GM18498 (cell line): ENCODE data around the gene SYCE3.
A peak's percentile ranks its signal among the peaks of the same experiment; 100 is the strongest.
"Not testable (repeated sequence)": the region's sequence is repeated elsewhere in the genome, so short reads cannot be mapped to it uniquely, and the experiment has no call there.

Source experiments
- ATAC-seq: cut with Tn5 transposase; IDR thresholded peaks from one replicate; pipeline ENCODE4 v1.9.1; 2021; ENCODE audit warnings: mild to moderate bottlenecking, moderate library complexity; ENCODE audit not compliant: unreplicated experiment

Gene SYCE3

DNA sequence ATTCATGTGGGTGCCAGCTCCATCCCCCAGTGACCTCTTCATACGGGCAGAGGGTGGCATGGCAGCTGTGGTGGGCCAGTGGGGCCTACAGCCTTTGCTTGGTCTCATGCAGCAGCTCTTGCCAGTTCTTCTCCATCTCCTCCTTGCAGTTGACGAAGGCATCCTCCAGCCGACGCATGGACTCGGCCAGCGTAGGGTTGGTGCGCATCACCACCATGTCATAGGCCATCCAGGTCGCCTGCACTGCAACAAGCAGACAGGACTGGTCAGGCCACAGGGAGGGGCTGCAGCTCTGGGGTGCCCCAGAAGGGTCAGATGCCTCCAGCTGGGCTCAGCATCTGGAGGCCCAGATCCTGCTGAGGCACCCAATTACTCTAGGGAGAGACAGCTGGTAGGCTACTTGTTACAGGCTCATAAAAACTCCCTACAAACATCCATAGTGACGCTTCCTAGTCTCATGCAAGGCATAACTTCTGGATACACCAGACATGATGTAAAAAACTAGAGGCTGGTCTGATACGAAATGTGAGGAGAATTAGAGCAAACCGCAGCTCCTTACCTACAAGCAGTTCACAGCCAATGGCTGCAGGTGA, 11.5 kb downstream of the SYCE3 start:
- no peak for ATAC-seq

DNA sequence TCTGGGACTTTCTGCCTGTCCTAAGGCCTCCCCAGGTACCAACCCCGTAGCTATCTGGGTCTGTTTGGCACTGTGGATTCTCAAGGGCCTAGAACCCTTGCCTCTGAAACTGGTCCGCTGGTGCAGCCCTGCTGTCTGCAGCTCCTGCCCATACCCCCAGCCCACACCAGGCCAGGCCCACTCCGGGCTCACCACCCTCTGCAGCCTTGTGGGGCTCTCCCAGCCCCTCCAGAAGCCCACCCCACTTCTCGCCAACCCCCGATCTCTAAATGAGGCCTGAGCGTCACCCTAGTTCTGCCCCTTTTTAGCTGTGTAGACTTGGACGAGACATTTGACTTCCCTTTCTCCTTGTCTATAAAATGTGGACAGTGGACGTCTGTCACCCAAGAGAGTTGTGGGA, 12.3 kb downstream of the SYCE3 start:
- ATAC-seq: no peak

DNA sequence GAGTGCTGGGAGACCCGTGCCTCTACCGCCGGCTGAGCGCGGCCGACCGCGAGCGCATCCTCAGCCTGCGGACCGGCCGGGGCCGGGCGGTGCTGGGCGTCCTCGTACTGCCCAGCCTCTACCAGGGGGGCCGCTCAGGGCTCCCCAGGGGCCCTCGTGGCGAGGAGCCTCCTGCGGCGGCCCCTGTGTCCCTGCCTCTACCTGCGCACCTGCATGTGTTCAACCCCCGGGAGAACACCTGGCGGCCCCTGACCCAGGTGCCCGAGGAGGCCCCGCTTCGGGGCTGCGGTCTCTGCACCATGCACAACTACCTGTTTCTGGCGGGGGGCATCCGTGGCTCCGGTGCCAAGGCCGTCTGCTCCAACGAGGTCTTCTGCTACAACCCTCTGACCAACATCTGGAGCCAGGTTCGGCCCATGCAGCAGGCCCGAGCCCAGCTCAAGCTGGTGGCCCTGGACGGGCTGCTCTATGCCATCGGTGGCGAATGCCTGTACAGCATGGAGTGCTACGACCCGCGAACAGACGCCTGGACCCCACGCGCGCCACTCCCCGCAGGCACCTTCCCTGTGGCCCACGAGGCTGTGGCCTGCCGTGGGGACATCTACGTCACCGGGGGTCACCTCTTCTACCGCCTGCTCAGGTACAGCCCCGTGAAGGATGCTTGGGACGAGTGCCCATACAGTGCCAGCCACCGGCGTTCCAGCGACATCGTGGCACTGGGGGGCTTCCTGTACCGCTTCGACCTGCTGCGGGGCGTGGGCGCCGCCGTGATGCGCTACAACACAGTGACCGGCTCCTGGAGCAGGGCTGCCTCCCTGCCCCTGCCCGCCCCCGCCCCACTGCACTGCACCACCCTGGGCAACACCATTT, 13.6 kb downstream of the SYCE3 start:
- no peak for ATAC-seq

DNA sequence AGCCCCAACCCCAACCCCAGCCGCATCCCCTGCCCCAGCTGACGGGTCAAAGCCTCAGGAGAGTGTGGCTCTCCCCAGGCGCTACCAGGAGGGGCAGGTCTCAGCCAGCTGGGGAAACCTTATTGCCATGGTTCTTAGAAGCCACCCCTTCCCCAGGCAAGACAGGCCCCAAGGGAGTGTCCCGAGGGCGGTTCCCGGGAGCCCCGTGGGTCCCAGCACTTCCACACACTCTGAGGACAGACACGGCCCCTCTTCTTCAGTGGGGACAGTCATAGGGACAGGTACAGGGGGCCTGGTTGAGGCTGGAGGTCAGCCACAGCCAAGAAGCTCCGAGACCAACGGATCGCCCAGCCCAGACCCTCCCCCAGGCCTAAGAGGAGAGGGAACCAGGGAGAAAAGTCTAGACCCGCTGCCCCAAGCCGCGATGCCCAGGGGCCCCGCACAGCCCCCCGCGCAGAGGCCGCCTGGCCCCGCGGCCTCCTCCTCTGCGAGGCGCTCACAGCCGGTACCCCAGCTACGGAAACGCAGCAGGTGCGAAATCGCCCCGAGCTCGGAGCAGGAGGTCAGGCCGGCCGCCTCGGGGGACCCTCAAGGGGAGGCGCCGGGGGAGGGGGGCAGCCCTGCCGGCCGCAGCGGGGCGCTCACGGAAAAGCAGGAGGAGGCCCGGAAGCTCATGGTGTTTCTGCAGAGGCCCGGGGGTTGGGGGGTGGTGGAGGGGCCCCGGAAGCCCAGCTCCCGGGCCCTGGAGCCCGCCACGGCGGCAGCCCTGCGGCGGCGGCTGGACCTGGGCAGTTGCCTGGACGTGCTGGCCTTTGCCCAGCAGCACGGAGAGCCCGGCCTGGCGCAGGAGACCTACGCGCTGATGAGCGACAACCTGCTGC, 14.4 kb downstream of the SYCE3 start:
- no peak for ATAC-seq

DNA sequence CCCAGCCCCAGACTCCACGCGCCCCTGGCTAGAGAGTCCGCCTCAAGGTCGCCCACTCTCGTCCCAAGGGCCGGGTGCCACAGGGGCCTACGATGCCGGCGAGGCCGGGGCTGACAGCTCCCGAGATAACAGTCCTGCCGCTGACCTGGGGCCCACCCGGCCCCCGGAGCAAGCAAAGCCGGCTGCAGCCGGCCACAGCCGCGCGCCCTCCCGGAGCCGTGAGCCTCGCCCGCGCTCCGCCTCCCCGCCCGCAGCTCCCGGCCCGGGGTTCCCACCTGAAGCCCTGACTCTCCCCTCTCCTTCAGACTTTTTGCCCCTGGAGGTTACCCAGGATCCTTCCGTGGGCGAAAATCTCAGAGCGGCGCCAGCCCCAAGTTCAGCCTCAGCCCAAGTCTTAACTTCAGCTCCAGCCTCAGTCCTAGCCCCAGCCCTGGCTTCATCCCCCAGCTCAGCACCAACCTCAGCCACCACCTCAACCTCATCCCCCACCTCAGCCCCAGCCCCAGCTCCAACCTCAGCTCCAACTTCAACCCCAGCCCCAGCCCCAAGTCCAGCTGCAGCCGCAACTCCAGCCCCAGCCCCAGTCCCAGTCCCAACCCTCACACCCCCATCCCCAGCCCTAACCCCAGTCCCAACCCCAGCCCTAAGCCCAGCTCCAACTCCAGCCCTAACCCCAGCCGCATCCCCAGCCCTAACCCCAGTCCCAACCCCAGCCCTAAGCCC, 15.3 kb downstream of the SYCE3 start:
- no peak for ATAC-seq

DNA sequence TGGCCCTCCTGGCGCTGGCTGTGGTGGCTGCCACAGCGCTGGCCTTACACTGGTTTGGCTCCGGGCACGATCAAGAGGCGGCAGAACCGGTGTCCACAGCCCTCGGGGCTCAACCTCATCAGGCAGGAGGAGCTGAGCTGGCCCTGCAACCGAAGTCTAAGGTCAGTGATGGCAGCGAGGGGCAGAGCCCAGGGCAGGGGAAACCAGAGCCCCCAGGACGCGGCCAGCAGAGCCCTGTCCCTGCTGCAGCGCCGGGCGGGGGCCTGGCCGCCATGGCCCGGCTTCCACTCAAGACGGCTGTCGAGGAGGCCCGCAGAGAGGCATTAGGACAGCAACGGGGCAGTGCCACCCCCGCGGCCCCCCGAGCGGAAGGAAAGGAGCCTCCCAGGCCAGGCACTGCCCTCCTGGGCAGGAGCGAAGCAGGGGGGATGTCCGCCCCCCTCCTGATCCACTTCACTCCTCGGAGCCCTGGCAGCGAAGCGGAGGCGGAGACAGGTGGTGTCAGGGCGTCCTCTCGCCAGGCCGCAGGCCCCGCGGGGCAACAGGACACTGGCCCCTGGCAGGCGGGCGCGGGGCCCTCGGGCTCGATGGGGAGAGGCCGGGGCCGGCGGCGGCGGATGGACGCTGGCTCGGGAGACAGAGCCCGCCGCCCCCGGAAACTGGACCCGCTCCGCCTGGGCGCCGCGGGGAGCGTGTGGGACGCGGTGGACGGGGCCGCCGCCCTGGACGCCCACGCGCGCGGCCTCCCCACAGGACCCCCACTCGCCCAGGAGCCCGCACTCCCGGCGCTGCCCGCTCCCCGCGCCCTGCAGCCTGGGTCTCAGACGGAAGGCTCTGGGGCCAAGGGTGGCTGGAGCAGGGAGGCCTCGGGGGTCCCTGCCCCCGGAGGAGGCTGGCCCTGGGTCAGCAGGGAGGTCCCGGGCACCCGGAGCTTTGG, 16.1 kb downstream of the SYCE3 start:
- ATAC-seq: no peak

DNA sequence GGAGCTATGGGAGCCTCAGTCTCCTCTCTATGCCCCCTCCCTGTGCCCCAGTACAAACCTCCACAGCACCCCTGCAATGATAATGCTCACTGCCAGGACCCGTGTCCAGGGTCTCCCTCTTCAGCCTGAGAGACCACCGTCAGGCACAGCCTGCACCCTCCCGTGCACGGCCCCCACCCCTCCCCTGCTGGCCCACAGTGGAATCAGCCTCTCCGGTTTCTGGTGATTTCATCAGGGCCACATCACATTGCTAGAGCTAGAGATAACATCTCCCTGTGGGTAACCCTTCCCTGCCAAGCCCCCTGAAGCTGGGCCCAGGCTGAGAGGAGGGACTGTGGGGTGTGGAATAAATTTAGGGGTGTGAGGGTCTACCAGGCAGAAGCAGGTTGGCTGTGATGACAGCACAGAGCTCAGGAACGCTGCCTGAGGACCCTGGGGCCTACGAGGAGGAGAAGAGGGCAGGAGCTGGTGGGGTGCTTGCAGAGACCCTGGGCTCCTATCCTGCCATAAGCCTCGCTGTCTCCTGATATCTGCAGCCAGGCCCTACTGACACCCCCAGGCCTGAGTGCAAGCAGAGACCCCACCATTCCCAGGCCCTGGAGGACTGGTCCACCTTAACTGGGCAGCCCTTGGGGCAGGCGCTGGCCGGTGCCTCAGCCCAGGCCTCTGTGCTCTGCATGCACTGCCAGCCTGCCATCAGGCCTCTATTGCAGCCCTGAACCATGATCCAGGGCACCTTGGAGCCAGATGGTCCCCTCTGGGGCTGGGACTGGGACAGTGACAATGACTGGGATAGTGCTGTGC, 17.0 kb downstream of the SYCE3 start, which contains the start of gene KLHDC7B:
TSS of gene KLHDC7B (plus strand) at position 378 of the 804 bp plus-strand sequence. CDS start at position 723, 345 bp downstream.
- ATAC-seq: no peak

DNA sequence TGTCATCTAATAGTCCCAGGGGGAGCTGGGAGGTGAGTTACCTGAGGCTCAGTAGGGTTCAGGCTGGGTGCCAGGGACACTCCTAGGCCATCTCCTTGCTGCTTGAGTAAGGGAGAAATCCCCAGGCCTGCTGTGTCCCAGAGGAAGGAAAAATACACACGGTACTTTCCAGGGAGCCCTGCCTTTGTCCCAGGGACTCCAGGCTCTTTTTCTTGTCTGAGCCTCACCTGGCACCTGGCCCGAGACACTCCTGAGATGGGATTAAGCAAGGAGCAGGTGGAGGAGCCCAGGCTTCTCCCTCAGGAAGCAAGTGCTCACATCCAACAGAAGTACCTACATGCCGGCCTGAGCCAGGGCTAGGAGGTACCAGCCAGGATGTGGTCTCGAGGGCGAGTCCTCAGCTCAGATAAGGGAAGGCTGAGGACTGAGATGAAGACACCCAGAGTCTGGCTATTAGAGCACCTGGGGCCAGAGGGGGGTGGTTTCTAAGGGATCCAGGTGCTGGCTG, 17.9 kb downstream of the SYCE3 start:
- no peak for ATAC-seq

DNA sequence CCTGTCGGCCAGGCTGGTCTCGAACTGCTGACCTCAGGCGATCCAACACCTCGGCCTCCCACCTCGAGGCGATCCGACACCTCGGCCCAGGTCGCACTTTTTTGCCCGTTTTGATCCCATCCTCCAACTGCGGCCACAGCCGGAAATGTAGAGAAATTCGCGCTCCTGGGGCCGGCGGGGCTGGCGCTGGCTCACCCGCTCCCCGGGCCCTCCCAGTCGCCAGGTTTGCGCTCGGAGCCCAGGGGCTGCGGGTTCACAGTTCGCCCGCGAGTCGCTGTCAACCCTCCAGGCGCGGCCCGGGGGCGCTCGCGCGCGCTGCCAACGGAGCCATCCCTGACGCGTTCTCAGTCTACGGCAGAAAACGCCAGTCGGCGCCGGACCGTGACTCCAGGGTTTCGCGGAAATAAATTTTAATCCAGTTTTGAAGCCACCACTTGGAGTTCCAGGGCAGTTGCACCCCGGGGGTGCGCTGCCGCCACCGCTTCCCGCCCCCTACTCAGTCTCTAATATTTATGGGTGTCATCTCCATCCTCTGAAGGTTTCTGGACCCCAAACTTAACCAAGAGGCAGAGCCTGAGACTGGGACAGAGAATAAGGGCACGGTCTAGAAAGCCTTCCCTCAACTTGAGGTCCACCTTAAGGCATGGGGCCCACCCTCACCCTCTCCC, 18.5 kb downstream of the SYCE3 start:
- ATAC-seq: no peak

DNA sequence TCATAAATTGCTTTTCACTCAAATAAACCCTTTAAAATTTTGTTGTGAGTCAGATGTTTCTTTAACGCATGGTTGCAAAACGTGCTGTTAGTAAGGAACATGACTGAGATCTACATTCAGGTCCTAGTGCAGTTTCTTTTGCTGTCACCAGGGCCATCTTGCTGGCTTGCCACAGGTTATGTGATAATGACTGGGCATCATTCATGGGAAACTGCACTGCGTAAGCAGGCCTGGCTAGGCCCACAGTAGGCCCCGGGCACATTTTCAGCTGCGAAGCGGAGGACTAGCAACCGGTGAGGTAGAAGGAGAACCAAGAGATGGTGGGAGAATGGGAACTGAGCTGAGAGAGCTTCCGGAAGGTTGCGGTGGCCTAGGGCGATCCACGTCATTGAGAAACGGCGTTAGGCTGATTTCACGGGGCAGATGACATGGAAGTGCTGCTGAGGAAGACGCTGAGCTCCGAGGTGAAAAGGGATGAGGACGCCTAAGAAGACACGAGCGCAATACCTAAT, 20.2 kb downstream of the SYCE3 start:
- ATAC-seq: no peak

DNA sequence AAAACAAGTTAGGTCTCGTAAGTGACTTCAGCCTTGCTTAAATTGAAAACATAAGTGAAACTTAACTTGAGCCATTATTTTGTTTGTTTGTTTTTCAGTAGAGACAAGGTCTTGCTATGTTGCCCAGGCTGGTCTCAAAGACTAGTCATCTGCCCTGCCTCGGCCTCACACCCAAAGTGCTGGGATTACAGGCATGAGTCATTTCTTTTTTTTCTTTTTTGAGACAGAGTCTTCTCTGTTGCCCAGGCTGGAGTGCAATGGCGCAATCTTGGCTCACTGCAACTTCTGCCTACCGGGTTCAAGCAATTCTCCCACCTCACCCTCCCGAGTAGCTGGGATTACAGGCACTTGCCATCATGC, 21.1 kb downstream of the SYCE3 start:
- peak; percentile 28 for ATAC-seq

DNA sequence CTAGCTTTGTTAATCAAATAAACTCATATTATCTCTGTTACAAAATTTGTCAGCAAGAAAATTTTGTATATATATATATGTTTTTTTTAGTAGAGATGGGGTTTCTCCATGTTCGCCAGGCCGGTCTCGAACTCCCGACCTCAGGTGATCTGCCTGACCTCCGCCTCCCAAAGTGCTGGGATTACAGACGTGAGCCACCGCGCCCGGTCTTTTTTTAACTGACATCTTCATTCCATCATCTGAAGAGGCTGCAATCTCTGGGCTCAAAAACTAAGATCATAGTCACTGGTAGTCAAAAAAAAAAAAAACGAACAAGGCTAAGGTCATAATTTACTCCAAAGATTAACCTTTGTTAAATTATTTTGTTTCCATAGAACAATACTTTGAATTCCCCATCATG, 22.3 kb downstream of the SYCE3 start:
- ATAC-seq: no peak

DNA sequence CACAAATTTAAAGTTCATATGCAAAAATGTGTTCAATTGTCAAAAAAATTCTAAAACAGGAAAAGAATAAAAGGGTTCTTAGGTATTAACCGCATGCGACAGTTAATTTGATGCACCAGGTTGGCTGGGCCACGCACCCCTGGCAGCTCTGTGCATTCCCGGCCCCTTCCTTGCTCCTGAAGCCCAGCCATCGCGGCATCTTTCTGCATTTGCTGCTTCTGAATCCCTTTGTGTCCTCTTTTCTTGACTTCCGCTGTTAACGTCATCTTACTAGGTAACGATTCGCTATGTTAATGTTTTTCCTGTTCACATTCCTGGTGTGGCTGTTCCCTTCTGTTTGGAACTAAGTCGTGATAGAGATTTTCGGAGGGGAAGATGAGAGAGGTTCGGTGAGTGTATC, 25.0 kb downstream of the SYCE3 start:
- no peak for ATAC-seq

DNA sequence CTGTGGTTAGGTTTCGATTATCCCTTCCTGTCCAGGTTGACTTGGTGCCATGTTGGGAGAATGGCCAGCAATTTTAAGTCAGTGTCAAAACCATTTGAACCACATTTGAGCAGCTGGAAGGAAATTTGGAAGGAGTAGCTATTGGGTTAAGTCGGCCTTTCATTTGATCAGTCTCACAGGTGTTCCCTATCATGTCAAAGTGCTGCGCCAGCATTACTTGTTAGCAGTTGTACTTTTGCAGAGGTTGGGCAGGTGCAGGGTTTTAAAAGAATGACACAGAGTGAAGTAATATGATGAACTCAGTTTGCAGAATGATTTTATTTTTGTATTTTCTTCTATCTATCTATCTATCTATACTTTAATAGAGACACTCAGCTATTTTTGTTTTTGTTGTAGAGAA, 26.5 kb downstream of the SYCE3 start:
- no peak for ATAC-seq

DNA sequence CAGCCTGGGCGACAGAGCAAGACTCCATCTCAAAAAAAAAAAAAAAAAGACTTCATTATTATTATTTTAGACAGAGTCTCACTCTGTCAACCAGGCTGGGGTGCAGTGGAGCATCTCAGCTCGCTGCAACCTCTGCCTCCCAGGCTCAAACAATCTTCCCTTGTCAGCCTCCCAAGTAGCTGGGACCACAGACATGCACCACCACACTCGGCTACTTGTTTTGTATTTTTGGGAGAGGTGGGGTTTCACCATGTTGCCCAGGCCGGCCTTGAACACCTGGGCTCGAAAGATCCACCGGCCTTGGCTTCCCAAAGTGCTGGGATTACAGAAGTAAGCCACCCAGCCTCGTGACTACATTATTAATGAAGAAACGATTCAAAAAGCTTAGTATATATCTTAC, 27.6 kb downstream of the SYCE3 start:
- ATAC-seq: no peak

DNA sequence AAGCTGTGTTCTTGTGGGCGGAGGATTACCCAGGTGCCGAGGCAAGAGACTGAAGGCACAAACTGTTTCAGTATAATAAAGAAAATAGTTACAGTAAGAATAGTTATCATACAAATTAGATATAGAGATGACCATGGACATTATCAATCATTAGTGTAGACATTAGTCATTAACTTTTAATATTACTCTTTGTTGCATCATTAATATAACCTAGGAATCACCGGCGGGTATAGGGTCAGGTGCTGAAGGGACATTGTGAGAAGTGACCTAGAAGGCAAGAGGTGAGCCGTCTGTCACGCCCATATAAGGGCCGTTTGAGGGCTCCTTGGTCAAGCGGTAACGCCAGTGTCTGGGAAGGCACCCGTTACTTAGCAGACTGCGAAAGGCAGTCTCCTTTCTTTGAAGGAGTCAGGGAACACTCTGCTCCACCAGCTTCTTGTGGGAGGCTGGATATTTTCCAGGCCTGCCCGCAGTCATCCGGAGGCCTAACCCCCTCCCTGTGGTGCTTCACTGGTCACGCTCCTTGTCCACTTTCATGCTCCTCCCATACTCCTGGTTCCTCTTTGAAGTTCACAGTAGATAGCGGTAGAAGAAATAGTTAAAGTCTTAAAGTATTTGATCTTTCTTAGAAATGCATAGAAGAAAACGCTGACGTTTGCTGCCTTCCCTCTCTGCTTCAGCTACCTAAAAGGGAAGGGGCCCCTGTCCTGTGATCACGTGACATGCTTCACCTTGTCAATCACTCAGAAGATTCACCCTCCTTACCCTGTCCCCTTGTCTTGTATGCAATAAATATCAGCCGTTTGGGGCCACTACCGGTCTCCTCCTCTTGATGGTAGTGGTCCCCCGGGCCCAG, 28.6 kb downstream of the SYCE3 start:
- ATAC-seq: not testable (repeated sequence)
